Chondrocyte (in vitro differentiated cells): ENCODE measurements around the gene ALDOA. TPM values are rescaled to one million over a fixed set of nuclear protein-coding genes. Genes with fewer than 3 reads are reported as not detected.
"Not testable (repeated sequence)": the region's sequence is repeated elsewhere in the genome, so short reads cannot be mapped to it uniquely, and the experiment has no call there.

ENCODE experiments used
- DNase-seq: peaks from one replicate; pipeline ENCODE4 v3.0.0; 2021; ENCODE audit warnings: mixed read lengths, low spot score
- H3K27ac Mint-ChIP-seq: one replicate; pipeline ENCODE4 v1.8.0; 2021; ENCODE audit warnings: mild to moderate bottlenecking, moderate library complexity, mixed read lengths; ENCODE audit not compliant: unreplicated experiment
- H3K27me3 Mint-ChIP-seq: 2 replicates; pipeline ENCODE4 v1.8.0; 2021; ENCODE audit warnings: low read depth, mixed read lengths
- H3K36me3 Mint-ChIP-seq: 2 replicates; pipeline ENCODE4 v1.8.0; 2021; ENCODE audit warnings: low read depth, mixed read lengths
- H3K4me1 Mint-ChIP-seq: 2 replicates; pipeline ENCODE4 v1.8.0; 2021; ENCODE audit warnings: low read depth, mild to moderate bottlenecking, mixed read lengths
- H3K4me3 Mint-ChIP-seq: one replicate; pipeline ENCODE4 v1.8.0; 2021; ENCODE audit warnings: mild to moderate bottlenecking, moderate library complexity, mixed read lengths; ENCODE audit not compliant: unreplicated experiment
- H3K9me3 Mint-ChIP-seq: 2 replicates; pipeline ENCODE4 v1.8.0; 2021; ENCODE audit warnings: low read depth, mixed read lengths
- CTCF ChIP-seq: fragments of 200-600 bp; sonication (generic); IDR thresholded peaks from 2 replicates; pipeline ENCODE4 v1.5.0; 2021; ENCODE audit warnings: antibody characterized with exemption, mild to moderate bottlenecking, moderate library complexity
- total RNA-seq: library from RNA; stranded (reverse); gene quantifications from 3 replicates; pipeline ENCODE4 v1.2.1, GENCODE V29; 2021

ALDOA gene
- total RNA-seq, 1 donor from 2014 or later = 1,094 TPM

- peaks cover 51% of the 10 kb centered on the region for H3K27me3 Mint-ChIP-seq
- H3K9me3 Mint-ChIP-seq = no peaks in the 10 kb centered on the region
- no peak overlapping the region for H3K27ac Mint-ChIP-seq
- no peak overlapping the region for H3K4me3 Mint-ChIP-seq
- no peak for DNase-seq
- TF ChIP-seq CTCF = no peak
- no peaks in the 10 kb centered on the region for H3K36me3 Mint-ChIP-seq
- H3K4me1 Mint-ChIP-seq = peaks cover 3% of the 10 kb centered on the region
Measured at GRCh38 chr16:30031477-30031918, 34.1 kb upstream of the ALDOA start.

- H3K4me3 Mint-ChIP-seq = no peak overlapping the region
- H3K36me3 Mint-ChIP-seq = no peaks in the 10 kb centered on the region
- DNase-seq = no peak
- peaks cover 46% of the 10 kb centered on the region for H3K27me3 Mint-ChIP-seq
- TF ChIP-seq CTCF = peak; percentile 89
- H3K4me1 Mint-ChIP-seq = peaks cover 3% of the 10 kb centered on the region
- no peak overlapping the region for H3K27ac Mint-ChIP-seq
- H3K9me3 Mint-ChIP-seq = no peaks in the 10 kb centered on the region
Measured at GRCh38 chr16:30032083-30032819, 33.3 kb upstream of the ALDOA start.

- peaks cover 40% of the 10 kb centered on the region for H3K27me3 Mint-ChIP-seq
- H3K9me3 Mint-ChIP-seq = no peaks in the 10 kb centered on the region
- no peak for DNase-seq
- H3K36me3 Mint-ChIP-seq = no peaks in the 10 kb centered on the region
- peaks cover 3% of the 10 kb centered on the region for H3K4me1 Mint-ChIP-seq
- H3K4me3 Mint-ChIP-seq = no peak overlapping the region
- H3K27ac Mint-ChIP-seq = no peak overlapping the region
- no peak for TF ChIP-seq CTCF
Measured at GRCh38 chr16:30033270-30033669, 32.3 kb upstream of the ALDOA start.

- H3K4me1 Mint-ChIP-seq = no peaks in the 10 kb centered on the region
- H3K27ac Mint-ChIP-seq = no peak overlapping the region
- no peaks in the 10 kb centered on the region for H3K9me3 Mint-ChIP-seq
Measured at GRCh38 chr16:30040221-30040620, 25.3 kb upstream of the ALDOA start.

GRCh38 chr16:30040690-30041089 is 24.9 kb upstream of the ALDOA start:
- not testable (repeated sequence) for H3K27ac Mint-ChIP-seq, DNase-seq, H3K36me3 Mint-ChIP-seq, H3K9me3 Mint-ChIP-seq, H3K4me1 Mint-ChIP-seq, H3K4me3 Mint-ChIP-seq
- H3K27me3 Mint-ChIP-seq = peaks cover 13% of the 10 kb centered on the region

More at GRCh38 chr16:30040221-30040620, 25.3 kb upstream of the ALDOA start:
- Mint-ChIP-seq H3K36me3 (no peaks in the 10 kb centered on the region), H3K27me3 (peaks cover 16% of the 10 kb centered on the region), H3K4me3 (no peak overlapping the region)
- TF ChIP-seq CTCF = no peak
- DNase-seq = no peak

GRCh38 chr16:30041841-30042240 is 23.7 kb upstream of the ALDOA start:
- no peak overlapping the region for H3K4me3 Mint-ChIP-seq
- H3K27me3 Mint-ChIP-seq = peaks cover 6% of the 10 kb centered on the region
- H3K27ac Mint-ChIP-seq = no peak overlapping the region
- no peaks in the 10 kb centered on the region for H3K4me1 Mint-ChIP-seq
- H3K9me3 Mint-ChIP-seq = no peaks in the 10 kb centered on the region
- no peak for DNase-seq
- no peaks in the 10 kb centered on the region for H3K36me3 Mint-ChIP-seq
- peak; percentile 84 for TF ChIP-seq CTCF
